Right ventricle myocardium superior (tissue), 1 donor: Measurements from ENCODE around the gene NUDT7. TPM values are rescaled to one million over a fixed set of nuclear protein-coding genes. Genes with fewer than 3 reads are reported as not detected.

Experiments
- total RNA-seq: library from RNA; stranded (reverse); fragmentation: NEBNext Ultra II Directional; extraction: Animal tissue kit (Norgen Biotek cat#: 25700); gene quantifications from one replicate; pipeline ENCODE4 v1.2.1, GENCODE V29; 2021
- donor health status: DM: no; HTN: yes; CAD: no; lungs with severe emphysema.

The NUDT7 gene
- total RNA-seq, 1 donor from 2014 or later = 45.5 TPM

Other genes with a start within 250 kb of the NUDT7 start
- 13.7 TPM for gene VAT1L, start 66.0 kb downstream of the NUDT7 start, total RNA-seq